Omental fat pad (tissue), 4 donors: ENCODE measurements around the gene UXS1. TPM values are rescaled to one million over a fixed set of nuclear protein-coding genes. Genes with fewer than 3 reads are reported as not detected.
"Not testable (repeated sequence)": the region's sequence is repeated elsewhere in the genome, so short reads cannot be mapped to it uniquely, and the experiment has no call there.

Source experiments
- ATAC-seq: fragments of 150-250 bp; one replicate; pipeline ENCODE4 v1.9.1; 2016; ENCODE audit warnings: mild to moderate bottlenecking, moderate library complexity; ENCODE audit not compliant: low FRiP score
- DNase-seq: peaks from one replicate; pipeline ENCODE4 v3.0.0-alpha.2; 2019; ENCODE audit warnings: low spot score
- total RNA-seq, 4 donors: library from RNA; depleted of rRNA; stranded (reverse); fragments of >200 nt; gene quantifications; one replicate each; pipeline ENCODE4 v1.1.0, GENCODE V29; 2016
- TF ChIP-seq, protein P1 (sequence below), 3 donors: fragments of 450-650 bp; IDR thresholded peaks; one replicate each; pipeline ENCODE4 v1.5.1; 2016 to 2017; ENCODE audit warnings: antibody characterized with exemption in 3 of 3, mild to moderate bottlenecking in 3 of 3, moderate library complexity in 2 of 3

Gene UXS1
- total RNA-seq, 4 donors from 2014 or later, result 29.2 to 79.4 (median 38.5) TPM

DNA sequence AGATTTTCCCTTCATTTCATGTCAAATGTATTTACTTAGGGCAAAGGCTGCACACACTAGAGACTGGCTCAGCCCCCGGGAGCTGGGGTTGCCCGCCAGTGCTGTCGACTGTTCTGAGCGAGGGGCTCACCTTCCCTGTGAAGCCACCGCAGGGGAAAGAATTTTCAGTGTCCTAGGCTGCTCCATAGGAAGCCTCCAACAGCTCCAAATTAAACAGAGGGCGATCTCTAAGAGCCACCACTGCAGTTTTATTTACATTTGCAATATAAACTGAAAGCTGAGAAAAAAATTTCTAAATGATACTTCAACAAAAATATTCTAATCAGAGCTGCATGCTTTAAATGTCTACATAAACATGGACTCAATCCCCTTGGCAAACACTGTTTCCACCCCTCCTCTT, 54.0 kb downstream of the UXS1 start:
- TF ChIP-seq, protein P1, sequence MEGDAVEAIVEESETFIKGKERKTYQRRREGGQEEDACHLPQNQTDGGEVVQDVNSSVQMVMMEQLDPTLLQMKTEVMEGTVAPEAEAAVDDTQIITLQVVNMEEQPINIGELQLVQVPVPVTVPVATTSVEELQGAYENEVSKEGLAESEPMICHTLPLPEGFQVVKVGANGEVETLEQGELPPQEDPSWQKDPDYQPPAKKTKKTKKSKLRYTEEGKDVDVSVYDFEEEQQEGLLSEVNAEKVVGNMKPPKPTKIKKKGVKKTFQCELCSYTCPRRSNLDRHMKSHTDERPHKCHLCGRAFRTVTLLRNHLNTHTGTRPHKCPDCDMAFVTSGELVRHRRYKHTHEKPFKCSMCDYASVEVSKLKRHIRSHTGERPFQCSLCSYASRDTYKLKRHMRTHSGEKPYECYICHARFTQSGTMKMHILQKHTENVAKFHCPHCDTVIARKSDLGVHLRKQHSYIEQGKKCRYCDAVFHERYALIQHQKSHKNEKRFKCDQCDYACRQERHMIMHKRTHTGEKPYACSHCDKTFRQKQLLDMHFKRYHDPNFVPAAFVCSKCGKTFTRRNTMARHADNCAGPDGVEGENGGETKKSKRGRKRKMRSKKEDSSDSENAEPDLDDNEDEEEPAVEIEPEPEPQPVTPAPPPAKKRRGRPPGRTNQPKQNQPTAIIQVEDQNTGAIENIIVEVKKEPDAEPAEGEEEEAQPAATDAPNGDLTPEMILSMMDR (IDR thresholded peaks at IDR 0.05), result no peak
- no peak for ATAC-seq

DNA sequence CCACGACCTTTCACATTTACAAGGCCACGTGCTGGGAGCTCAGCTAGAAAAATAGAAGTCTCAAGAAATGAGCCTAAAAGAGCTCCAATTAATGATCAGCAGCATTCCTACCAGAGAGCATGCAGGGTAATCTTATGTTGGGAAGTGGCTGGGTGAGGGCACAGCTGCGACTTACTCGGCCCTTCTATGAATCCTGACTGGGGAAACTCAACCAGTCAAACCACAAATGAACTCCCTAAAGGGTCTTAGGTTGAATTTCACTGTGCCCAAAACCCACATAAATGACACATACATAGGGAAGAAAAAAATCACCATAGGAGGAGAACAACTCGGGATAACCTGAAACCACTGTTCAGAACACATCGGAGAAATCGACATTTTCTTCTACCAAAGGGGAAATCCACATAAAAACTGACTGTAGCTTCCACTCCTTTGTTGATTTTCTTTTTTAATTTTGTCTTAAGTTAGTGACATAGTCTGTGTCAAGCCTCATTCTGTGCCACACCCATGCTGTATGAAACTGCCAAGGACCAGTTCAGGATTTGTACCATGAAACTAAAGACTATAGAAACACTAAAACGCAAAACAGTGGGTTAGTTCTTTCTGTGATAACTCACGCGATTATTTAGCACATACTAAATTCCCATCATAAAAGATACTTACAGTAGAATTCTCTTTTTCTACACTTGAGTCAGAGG, 54.7 kb downstream of the UXS1 start:
- no peak for DNase-seq
- ATAC-seq, result no peak
- TF ChIP-seq, protein P1 (IDR thresholded peaks at IDR 0.05), result no peak

More for the DNA sequence above, 54.0 kb downstream of the UXS1 start:
- no peak for DNase-seq

DNA sequence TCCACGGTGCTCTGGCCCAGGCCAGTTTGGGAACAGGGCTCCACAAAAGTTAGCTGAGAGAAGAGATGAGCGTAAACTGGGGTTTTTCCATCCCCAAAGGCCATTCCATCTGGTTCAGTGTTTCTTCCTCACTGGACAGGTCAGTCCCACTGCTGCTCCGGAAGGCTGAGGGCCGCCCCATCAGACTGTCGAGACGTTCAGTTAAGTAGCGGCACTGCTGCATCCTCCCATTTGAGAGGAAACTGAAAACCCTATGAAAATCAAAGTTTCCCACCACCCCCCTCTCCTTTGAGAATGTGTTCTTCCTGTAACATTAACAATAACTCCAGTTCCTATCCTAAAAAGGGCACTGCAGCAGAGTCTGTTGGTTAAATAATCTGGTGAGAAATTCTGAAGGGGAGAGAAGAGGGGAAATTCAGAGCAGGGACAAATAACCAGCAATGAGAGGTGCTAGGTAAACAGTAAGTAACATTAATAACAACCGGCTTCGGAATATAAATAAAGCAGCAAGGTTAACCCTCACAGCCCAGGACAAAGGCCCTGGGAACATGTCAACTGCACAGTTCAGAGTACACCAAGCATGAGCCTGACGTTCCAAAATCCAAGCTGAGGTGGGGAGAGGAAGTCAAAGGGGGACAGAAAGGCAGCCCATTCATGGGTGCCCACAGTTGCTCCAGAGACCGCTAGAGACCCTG, 55.4 kb downstream of the UXS1 start:
- TF ChIP-seq, protein P1 (IDR thresholded peaks at IDR 0.05), result no peak
- DNase-seq (no peak), ATAC-seq (no peak)

DNA sequence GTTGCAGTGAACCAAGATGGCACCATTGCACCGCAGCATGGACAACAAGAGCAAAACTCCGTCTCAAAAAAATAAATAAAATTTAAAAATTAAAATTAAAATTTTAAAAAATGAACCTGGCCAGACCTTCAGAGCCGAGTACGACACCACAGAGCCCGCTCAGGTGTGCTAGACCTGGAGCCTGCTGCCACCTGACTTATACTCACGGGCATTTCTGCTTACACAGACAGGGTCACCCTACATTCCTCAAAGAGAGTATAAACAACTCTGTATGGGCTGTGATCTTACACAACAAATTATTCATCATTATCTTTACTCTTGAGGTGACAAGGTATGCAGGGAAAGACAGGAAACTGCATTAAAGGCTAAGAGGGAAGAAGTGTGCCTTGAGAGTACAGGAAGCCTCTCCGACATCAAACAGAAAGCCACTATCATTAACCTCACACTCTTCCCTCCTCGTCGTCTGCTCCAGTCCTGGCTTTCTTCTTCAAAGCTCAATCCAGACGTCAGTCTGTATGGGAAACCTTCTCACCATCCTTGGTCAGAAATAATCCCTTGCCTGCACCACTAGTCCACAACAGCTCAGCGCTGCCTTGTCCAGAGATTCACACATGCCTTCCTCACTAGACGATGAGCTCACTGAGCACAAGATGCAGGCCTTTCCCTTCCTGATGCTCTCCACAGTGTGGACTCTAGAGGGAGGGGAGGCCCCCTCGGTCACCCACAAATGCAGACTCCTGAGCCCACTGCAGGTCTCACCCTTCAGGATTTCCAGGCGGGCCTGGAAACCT, 56.2 kb downstream of the UXS1 start:
- TF ChIP-seq, protein P1 (IDR thresholded peaks at IDR 0.05), result no peak
- no peak for ATAC-seq
- no peak for DNase-seq

DNA sequence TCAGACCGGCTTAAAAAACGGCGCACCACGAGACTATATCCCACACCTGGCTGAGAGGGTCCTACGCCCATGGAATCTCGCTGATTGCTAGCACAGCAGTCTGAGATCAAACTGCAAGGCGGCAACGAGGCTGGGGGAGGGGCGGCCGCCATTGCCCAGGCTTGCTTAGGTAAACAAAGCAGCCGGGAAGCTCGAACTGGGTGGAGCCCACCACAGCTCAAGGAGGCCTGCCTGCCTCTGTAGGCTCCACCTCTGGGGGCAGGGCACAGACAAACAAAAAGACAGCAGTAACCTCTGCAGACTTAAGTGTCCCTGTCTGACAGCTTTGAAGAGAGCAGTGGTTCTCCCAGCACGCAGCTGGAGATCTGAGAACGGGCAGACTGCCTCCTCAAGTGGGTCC, 62.9 kb downstream of the UXS1 start:
- not testable (repeated sequence) for ATAC-seq, DNase-seq

DNA sequence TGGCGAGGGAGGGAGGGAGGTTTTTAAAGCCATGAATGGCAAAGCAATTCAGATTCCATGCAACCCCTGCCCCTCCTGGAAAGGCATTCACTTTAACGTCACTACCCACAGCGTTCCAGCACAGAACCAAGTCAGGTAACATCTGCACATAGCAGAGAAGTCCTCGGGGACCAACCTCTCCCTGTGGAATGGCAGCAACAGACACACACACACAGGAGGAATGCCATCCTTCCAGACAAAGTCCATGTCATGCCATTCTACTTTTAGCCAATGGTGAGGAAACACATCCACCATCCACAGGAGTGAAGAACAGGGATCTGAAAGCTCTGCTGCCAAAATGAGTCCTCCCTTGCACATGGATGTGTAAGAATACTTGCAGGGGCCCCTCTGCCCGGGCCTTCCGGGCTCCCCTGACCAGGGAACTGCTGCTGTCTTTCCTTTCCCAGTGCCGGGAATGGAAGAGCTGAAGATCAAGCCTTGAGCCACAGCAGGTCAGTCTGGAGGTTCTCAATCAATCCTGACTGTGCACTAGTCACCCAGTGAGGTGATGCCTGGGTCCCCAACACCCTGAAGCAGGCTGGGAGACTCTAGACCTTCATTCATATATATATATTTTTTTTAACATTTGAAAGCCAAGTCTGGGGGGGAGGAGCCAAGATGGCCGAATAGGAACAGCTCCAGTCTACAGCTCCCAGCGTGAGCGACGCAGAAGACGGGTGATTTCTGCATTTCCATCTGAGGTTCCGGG, 63.7 kb downstream of the UXS1 start:
- DNase-seq (no peak), ATAC-seq (no peak)
- TF ChIP-seq, protein P1 (IDR thresholded peaks at IDR 0.05), result no peak

DNA sequence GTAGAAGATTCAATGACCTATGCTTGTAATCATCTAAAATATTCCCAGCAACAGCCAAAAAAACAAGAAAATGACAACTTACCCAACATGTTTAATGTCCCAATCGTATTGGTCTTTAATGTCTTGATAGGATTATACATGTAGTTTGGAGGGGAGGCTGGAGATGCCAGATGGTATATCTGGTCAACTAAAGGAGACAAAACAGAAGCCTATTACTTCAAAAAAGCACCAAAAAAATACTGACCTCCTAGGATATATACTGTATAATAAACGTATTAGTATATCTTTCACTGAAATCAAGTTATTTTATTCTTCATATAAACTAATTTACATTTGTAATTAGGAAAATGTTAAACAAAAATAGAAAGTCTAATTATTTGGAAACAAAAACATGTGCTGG, 64.5 kb downstream of the UXS1 start:
- no peak for ATAC-seq
- DNase-seq, result no peak
- TF ChIP-seq, protein P1 (IDR thresholded peaks at IDR 0.05), result no peak
